K562 (cell line): ENCODE measurements around the gene TBC1D1. TPM values are rescaled to one million over a fixed set of nuclear protein-coding genes. Genes with fewer than 3 reads are reported as not detected.

Experiments
- ATAC-seq: fragments of 200-7000 bp; cut with Tn5 transposase; 3 replicates; pipeline ENCODE4 v1.9.1; 2020; ENCODE audit warnings: moderate library complexity
- BruUV-seq: library from RNA; stranded (reverse); fragments of 400-500 nt; replicated peaks from 2 replicates; lab custom pipeline; 2021; lab: Mats Ljungman, UMichigan
- CTCF ChIA-PET: fragments of 300-600 bp; formaldehyde crosslinking; extraction: SDS; loops from one replicate; lab custom pipeline; 2021; ENCODE audit warnings: low intra/inter-chr PET ratio; lab: Yijun Ruan, JAX
- POLR2A ChIA-PET: fragments of 300-600, 350-650 bp; sonication (Branson Sonifier 250); formaldehyde crosslinking; extraction: SDS; loops from one replicate; lab custom pipeline; 2021; ENCODE audit warnings: antibody characterized with exemption, inconsistent platforms; lab: Yijun Ruan, JAX
- DNase-seq, 4 experiments: peaks; one replicate each; pipeline versions ENCODE4 v3.0.0 to v3.0.0-alpha.2; 2011 to 2018; ENCODE audit warnings: low spot score in 3 of 4, mixed read lengths in 3 of 4; ENCODE audit errors: extremely low read depth in 1 of 4
- FAIRE-seq: peaks from 2 replicates; lab custom pipeline; 2011; peaks lifted over from hg19 to GRCh38; lab: Jason Lieb, UNC
- H2AFZ ChIP-seq: 2 replicates; pipeline ENCODE4 v1.6.0; 2011; ENCODE audit warnings: low read depth, low read length, control low read depth, inconsistent platforms
- H3K27ac ChIP-seq: fragments of 200-600 bp; 3 replicates; pipeline ENCODE4 v1.8.0; 2011; ENCODE audit warnings: low read depth, mild to moderate bottlenecking, control low read depth, inconsistent platforms, low read length, moderate library complexity, mixed read lengths; ENCODE audit errors: extremely low read depth
- H3K27me3 ChIP-seq, 2 experiments: fragments of 300-600 bp in 1 of 2; 2 replicates in 1 of 2; 3 replicates in 1 of 2; pipeline versions ENCODE4 v1.6.0 to v1.8.0; 2011; ENCODE audit warnings: inconsistent platforms in 2 of 2, low read length in 2 of 2, mild to moderate bottlenecking in 1 of 2, mixed read lengths in 1 of 2, moderate library complexity in 1 of 2; ENCODE audit not compliant: control insufficient read depth in 2 of 2, insufficient read depth in 2 of 2
- H3K36me3 ChIP-seq: fragments of 300-600 bp; 3 replicates; pipeline ENCODE4 v1.8.0; 2011; ENCODE audit warnings: mild to moderate bottlenecking, low read length, inconsistent platforms; ENCODE audit not compliant: control insufficient read depth, insufficient read depth
- H3K4me1 ChIP-seq, 2 experiments: fragments of 200-600 bp in 1 of 2; replicated peaks in 1 of 2; 2 replicates in 1 of 2; 3 replicates in 1 of 2; pipeline versions ENCODE4 v1.5.1 to v1.8.0; 2011; ENCODE audit warnings: inconsistent platforms in 2 of 2, low read length in 2 of 2, mild to moderate bottlenecking in 1 of 2, mixed read lengths in 1 of 2, moderate library complexity in 1 of 2; ENCODE audit not compliant: control insufficient read depth in 2 of 2, insufficient read depth in 2 of 2
- H3K4me2 ChIP-seq: 2 replicates; pipeline ENCODE4 v1.6.1; 2011; ENCODE audit warnings: low read length, control low read depth, inconsistent platforms, mixed read lengths; ENCODE audit not compliant: insufficient read depth
- H3K4me3 ChIP-seq: fragments of 200-600 bp; sonication (generic), shearing (Covaris generic); 2 replicates; pipeline ENCODE4 v1.5.1; 2016; ENCODE audit warnings: control low read depth, inconsistent platforms
- H3K79me2 ChIP-seq: fragments of 200-600 bp; 3 replicates; pipeline ENCODE4 v1.8.0; 2011; ENCODE audit warnings: low read length, inconsistent platforms; ENCODE audit not compliant: control insufficient read depth, insufficient read depth
- H3K9ac ChIP-seq, 2 experiments: 2 replicates each; pipeline versions ENCODE4 v1.6.0 to v1.6.1; 2011; ENCODE audit warnings: low read depth in 2 of 2, low read length in 2 of 2, control low read depth in 1 of 2, inconsistent platforms in 1 of 2, mild to moderate bottlenecking in 1 of 2, mixed read lengths in 1 of 2; ENCODE audit not compliant: insufficient read depth in 1 of 2
- H3K9me1 ChIP-seq: one replicate; pipeline ENCODE4 v1.6.0; 2011; ENCODE audit warnings: inconsistent platforms, mild to moderate bottlenecking, low read length, moderate library complexity; ENCODE audit not compliant: control insufficient read depth, insufficient read depth
- H3K9me3 ChIP-seq: replicated peaks from 2 replicates; pipeline ENCODE4 v1.5.1; 2011; ENCODE audit warnings: low read depth, low read length, inconsistent platforms; ENCODE audit not compliant: control insufficient read depth, insufficient read depth
- H4K20me1 ChIP-seq: replicated peaks from 2 replicates; pipeline ENCODE4 v1.6.1; 2011; ENCODE audit warnings: low read length, inconsistent platforms, mixed read lengths; ENCODE audit not compliant: control insufficient read depth, insufficient read depth
- MBD1 ChIP-seq: fragments of 250-450 bp; sonication (Bioruptor Pico); IDR thresholded peaks from 2 replicates; pipeline ENCODE4 v1.8.0; 2022; ENCODE audit warnings: inconsistent platforms
- NFATC3 ChIP-seq: fragments of 450-650 bp; IDR thresholded peaks from 2 replicates; pipeline ENCODE4 v1.6.1; 2017; ENCODE audit warnings: mild to moderate bottlenecking
- PYGO2 ChIP-seq: fragments of 450-650 bp; IDR thresholded peaks from 2 replicates; pipeline ENCODE4 v1.6.1; 2016; ENCODE audit warnings: mild to moderate bottlenecking, missing genetic modification characterization, moderate library complexity, missing compliant biosample characterization
- TRIM28 ChIP-seq: fragments of 450-650 bp; IDR thresholded peaks from 2 replicates; pipeline ENCODE4 v1.6.1; 2017
- ZNF12 ChIP-seq: sonication (generic); formaldehyde crosslinking; IDR thresholded peaks from 2 replicates; pipeline ENCODE4 v1.4.0; 2020; ENCODE audit warnings: mild to moderate bottlenecking, missing genetic modification reagents
- ZNF121 ChIP-seq: sonication (generic); formaldehyde crosslinking; conservative IDR thresholded peaks from 2 replicates; pipeline ENCODE4 v1.8.0; 2022; ENCODE audit warnings: missing genetic modification reagents
- WGBS: fragments of 100-300 bp; shearing (Covaris generic); methylation state at CpG from one replicate; pipeline ENCODE4 v1.1.6; 2016; ENCODE audit warnings: low coverage, mixed read lengths; ENCODE audit not compliant: insufficient coverage; ENCODE audit errors: missing lambda C conversion rate; 5-methylcytosine and 5-hydroxymethylcytosine counted together
- in situ Hi-C: fragments of 300-500 bp; cut with MboI; formaldehyde crosslinking; loops from 4 replicates; pipeline ENCODE4 v1.15.0; 2018; ENCODE audit warnings: inconsistent platforms, mixed read lengths
- intact Hi-C: fragments of 100-400 bp; cut with micrococcal nuclease; formaldehyde crosslinking; loops from 2 replicates; pipeline ENCODE4 v1.14.2; 2022
- polyA plus RNA-seq, 8 experiments: library from polyadenylated mRNA; depleted of rRNA in 4 of 8; stranded (reverse) in 5 of 8; unstranded in 3 of 8; fragments of >200 nt; fragmentation: Nextera tagmentation in 2 of 8; fragmentation: Illumina TruSeq in 1 of 8; extraction: Ambion mirVana in 2 of 8; extraction: Trizol in 1 of 8; gene quantifications; 2 replicates each; pipeline versions ENCODE4 v1.2.1 to v1.2.3, GENCODE V29; 2011 to 2014; ENCODE audit warnings: inconsistent platforms in 1 of 8, missing spikeins in 1 of 8
- total RNA-seq, 7 experiments: library from RNA; depleted of rRNA in 6 of 7; stranded (reverse); fragments of >200 nt in 6 of 7; fragmentation: Illumina TruSeq in 2 of 7; extraction: Trizol in 2 of 7; gene quantifications; 2 replicates each; pipeline versions ENCODE4 v1.2.1 to v1.2.3, GENCODE V29; 2011 to 2021; ENCODE audit warnings: low replicate concordance in 1 of 7

TBC1D1 gene
- total and polyA plus RNA-seq, 9 of the 15 experiments (the other 6 are each of a cell fraction or from before 2014, with no cell fraction given) = 0.59 to 14.2 (median 8.8) TPM

GRCh38 chr4:37934609-37935008 lies 43.7 kb downstream of the TBC1D1 start:
- WGBS = 3% methylated on average over 3 of the region's 3 CpGs
- Histone ChIP-seq H4K20me1 (no peaks in the 10 kb centered on the region), H3K79me2 (no peaks in the 10 kb centered on the region), H3K9me3 (no peaks in the 10 kb centered on the region)
- ATAC-seq = no peak
- FAIRE-seq = no peak
- in situ Hi-C loops = no loop called here
- TF ChIP-seq PYGO2 (tag) (no peak), ZNF12 (CRISPR knock-in tag) (peak; percentile 84), MBD1 (CRISPR knock-in tag) (no peak), NFATC3 (no peak), ZNF121 (CRISPR knock-in tag) (no peak), TRIM28 (no peak)
- TF ChIP-seq, all 486 proteins: peak for 1
- Histone ChIP-seq H2AFZ (no peak overlapping the region), H3K9ac (no peak overlapping the region), H3K36me3 (no peaks in the 10 kb centered on the region), H3K9me1 (no peaks in the 10 kb centered on the region), H3K4me2 (no peak overlapping the region), H3K4me3 (no peak overlapping the region), H3K27me3 (peaks cover 2 to 14% of the 10 kb centered on the region in 2 experiments; a peak in 4 of 5 replicates), H3K27ac (no peak overlapping the region), H3K4me1 (no peaks in the 10 kb centered on the region)
- ChIA-PET POLR2A (interaction anchor here (0.6 kb wide), 1 partner anchor 27 kb away, joined by 4 read pairs; no protein-coding TSS in a partner anchor), CTCF (no interaction called here)
- no peak for DNase-seq
- intact Hi-C loops = no loop called here
- no TSS peak for BruUV-seq
